IMR-90 (cell line): ENCODE measurements around the gene CREG1. TPM values are rescaled to one million over a fixed set of nuclear protein-coding genes. Genes with fewer than 3 reads are reported as not detected.

Experiments
- ATAC-seq: fragments of 200-7000 bp; cut with Tn5 transposase; 2 replicates; pipeline ENCODE4 v1.9.1; 2020; ENCODE audit warnings: low read depth, mild to moderate bottlenecking, moderate library complexity
- BruUV-seq: library from RNA; stranded (reverse); fragments of 400-500 nt; replicated peaks from 2 replicates; lab custom pipeline; 2021; lab: Mats Ljungman, UMichigan
- CTCF ChIA-PET: fragments of 300-600 bp; formaldehyde crosslinking; extraction: SDS; loops from one replicate; lab custom pipeline; 2021; ENCODE audit warnings: antibody characterized with exemption; lab: Yijun Ruan, JAX
- POLR2A ChIA-PET: fragments of 300-600 bp; sonication (Branson Sonifier 250); formaldehyde crosslinking; loops from one replicate; lab custom pipeline; 2022; ENCODE audit warnings: antibody characterized with exemption; ENCODE audit not compliant: unreplicated experiment; lab: Charles Lee
- DNase-seq: peaks from one replicate; pipeline ENCODE4 v3.0.0; 2013
- H2AFZ ChIP-seq: replicated peaks from 2 replicates; pipeline ENCODE3; 2013; ENCODE audit warnings: low read length, mild to moderate bottlenecking; ENCODE audit not compliant: poor library complexity
- H2AK5ac ChIP-seq: 2 replicates; pipeline ENCODE4 v1.6.1; 2013; ENCODE audit warnings: low read depth, low read length, inconsistent platforms
- H2AK9ac ChIP-seq: replicated peaks from 2 replicates; pipeline ENCODE3; 2013; ENCODE audit warnings: mild to moderate bottlenecking, low read depth, low read length, moderate library complexity; ENCODE audit not compliant: poor library complexity
- H2BK120ac ChIP-seq: 2 replicates; pipeline ENCODE4 v1.6.1; 2013; ENCODE audit warnings: low read depth, low read length, inconsistent platforms
- H2BK15ac ChIP-seq: 3 replicates; pipeline ENCODE4 v1.6.1; 2013; ENCODE audit warnings: low read depth, low read length, inconsistent platforms
- H2BK20ac ChIP-seq: 2 replicates; pipeline ENCODE4 v1.6.1; 2013; ENCODE audit warnings: low read depth, mild to moderate bottlenecking, inconsistent platforms, low read length, moderate library complexity
- H2BK5ac ChIP-seq: 2 replicates; pipeline ENCODE4 v1.6.1; 2013; ENCODE audit warnings: mild to moderate bottlenecking, low read depth, low read length, inconsistent platforms; ENCODE audit not compliant: poor library complexity, severe bottlenecking
- H3K14ac ChIP-seq: replicated peaks from 2 replicates; pipeline ENCODE4 v1.6.1; 2013; ENCODE audit warnings: low read depth, low read length, inconsistent platforms
- H3K18ac ChIP-seq: 2 replicates; pipeline ENCODE4 v1.6.1; 2013; ENCODE audit warnings: low read depth, low read length, control low read depth
- H3K23ac ChIP-seq: 2 replicates; pipeline ENCODE4 v1.6.1; 2013; ENCODE audit warnings: low read depth, low read length, inconsistent platforms
- H3K27ac ChIP-seq: 2 replicates; pipeline ENCODE4 v1.5.1; 2013; ENCODE audit warnings: mild to moderate bottlenecking, control low read depth, low read length; ENCODE audit not compliant: insufficient read depth
- H3K27me3 ChIP-seq: 2 replicates; pipeline ENCODE4 v1.6.1; 2013; ENCODE audit warnings: low read length; ENCODE audit not compliant: control insufficient read depth, insufficient read depth
- H3K36me3 ChIP-seq: 2 replicates; pipeline ENCODE4 v1.6.1; 2013; ENCODE audit warnings: low read length, mixed read lengths; ENCODE audit not compliant: control insufficient read depth, insufficient read depth
- H3K4ac ChIP-seq: 2 replicates; pipeline ENCODE4 v1.6.1; 2013; ENCODE audit warnings: low read depth, low read length, inconsistent platforms
- H3K4me1 ChIP-seq: 2 replicates; pipeline ENCODE4 v1.6.1; 2013; ENCODE audit warnings: low read length, mixed read lengths; ENCODE audit not compliant: control insufficient read depth, insufficient read depth
- H3K4me2 ChIP-seq: 2 replicates; pipeline ENCODE4 v1.6.1; 2013; ENCODE audit warnings: low read depth, mild to moderate bottlenecking, control low read depth, low read length, moderate library complexity
- H3K4me3 ChIP-seq: 2 replicates; pipeline ENCODE4 v1.5.1; 2013; ENCODE audit warnings: low read depth, mild to moderate bottlenecking, control low read depth, low read length, moderate library complexity; ENCODE audit not compliant: insufficient read depth
- H3K56ac ChIP-seq: 2 replicates; pipeline ENCODE4 v1.6.1; 2013; ENCODE audit warnings: low read length, inconsistent platforms; ENCODE audit not compliant: insufficient read depth; ENCODE audit errors: extremely low read depth
- H3K79me1 ChIP-seq, 2 experiments: 2 replicates each; pipeline ENCODE4 v1.6.1; 2013; ENCODE audit warnings: low read length in 2 of 2, inconsistent platforms in 1 of 2, low read depth in 1 of 2
- H3K9ac ChIP-seq: 2 replicates; pipeline ENCODE4 v1.6.1; 2013; ENCODE audit warnings: low read depth, low read length, control low read depth
- H3K9me1 ChIP-seq: 2 replicates; pipeline ENCODE4 v1.6.1; 2013; ENCODE audit warnings: low read length, inconsistent platforms; ENCODE audit not compliant: insufficient read depth
- H3K9me3 ChIP-seq: 2 replicates; pipeline ENCODE4 v1.6.1; 2013; ENCODE audit warnings: low read length; ENCODE audit not compliant: control insufficient read depth, insufficient read depth
- H4K20me1 ChIP-seq: 2 replicates; pipeline ENCODE4 v1.6.1; 2013; ENCODE audit warnings: low read length, inconsistent platforms; ENCODE audit not compliant: insufficient read depth
- H4K5ac ChIP-seq: 2 replicates; pipeline ENCODE4 v1.6.1; 2013; ENCODE audit warnings: mild to moderate bottlenecking, low read depth, low read length, control low read depth
- H4K8ac ChIP-seq, 2 experiments: 2 replicates each; pipeline ENCODE4 v1.6.1; 2013; ENCODE audit warnings: low read depth in 2 of 2, low read length in 2 of 2, control low read depth in 1 of 2, inconsistent platforms in 1 of 2
- H4K91ac ChIP-seq: 2 replicates; pipeline ENCODE4 v1.6.1; 2013; ENCODE audit warnings: low read depth, low read length, inconsistent platforms; ENCODE audit not compliant: insufficient read depth
- BHLHE40 ChIP-seq: fragments of 150-350 bp; IDR thresholded peaks from 2 replicates; pipeline ENCODE4 v1.6.1; 2016; ENCODE audit warnings: mild to moderate bottlenecking, low read depth, low read length
- CEBPB ChIP-seq: IDR thresholded peaks from 2 replicates; pipeline ENCODE4 v1.6.1; 2012; ENCODE audit warnings: low read depth, low read length, improper control_type of control experiment
- CHD1 ChIP-seq: IDR thresholded peaks from 2 replicates; pipeline ENCODE4 v1.6.1; 2012; ENCODE audit warnings: low read depth, low read length, improper control_type of control experiment
- FOS ChIP-seq: fragments of 150-350 bp; IDR thresholded peaks from 2 replicates; pipeline ENCODE4 v1.6.1; 2016; ENCODE audit warnings: low read depth, low read length
- MAFK ChIP-seq: IDR thresholded peaks from 2 replicates; pipeline ENCODE4 v1.6.1; 2012; ENCODE audit warnings: low read depth, low read length, improper control_type of control experiment
- MAZ ChIP-seq: IDR thresholded peaks from 2 replicates; pipeline ENCODE4 v1.6.1; 2012; ENCODE audit warnings: low read depth, mild to moderate bottlenecking, low read length, improper control_type of control experiment, moderate library complexity, borderline replicate concordance
- MXI1 ChIP-seq: IDR thresholded peaks from 2 replicates; pipeline ENCODE4 v1.6.1; 2012; ENCODE audit warnings: low read depth, mild to moderate bottlenecking, low read length, moderate library complexity, borderline replicate concordance
- NFE2L2 ChIP-seq: fragments of 150-350 bp; IDR thresholded peaks from 2 replicates; pipeline ENCODE4 v1.6.1; 2016; ENCODE audit warnings: low read depth, mild to moderate bottlenecking, low read length
- POLR2A ChIP-seq: IDR thresholded peaks from 2 replicates; pipeline ENCODE4 v1.6.1; 2012; ENCODE audit warnings: mild to moderate bottlenecking, low read depth, low read length
- RAD21 ChIP-seq: IDR thresholded peaks from 2 replicates; pipeline ENCODE4 v1.6.1; 2012; ENCODE audit warnings: low read length, improper control_type of control experiment
- RCOR1 ChIP-seq: IDR thresholded peaks from 2 replicates; pipeline ENCODE4 v1.6.1; 2012; ENCODE audit warnings: mild to moderate bottlenecking, low read length, improper control_type of control experiment; ENCODE audit not compliant: insufficient replicate concordance
- RFX5 ChIP-seq: IDR thresholded peaks from 2 replicates; pipeline ENCODE4 v1.8.0; 2012; ENCODE audit warnings: low read depth, mild to moderate bottlenecking, low read length, moderate library complexity
- SMC3 ChIP-seq: fragments of 150-350 bp; IDR thresholded peaks from 2 replicates; pipeline ENCODE4 v1.6.1; 2016; ENCODE audit warnings: low read depth, mild to moderate bottlenecking, antibody characterized with exemption, low read length, moderate library complexity
- WGBS, 2 experiments: methylation state at CpG; one replicate each; pipeline versions ENCODE4 v1.1.5 to v1.1.7; 2013; ENCODE audit warnings: missing lambda C conversion rate in 2 of 2; ENCODE audit not compliant: insufficient read length in 1 of 2; ENCODE audit errors: extremely low coverage in 2 of 2; 5-methylcytosine and 5-hydroxymethylcytosine counted together
- dilution Hi-C: fragments of 300-500 bp; cut with HindIII; formaldehyde crosslinking; loops from one replicate; pipeline ENCODE4 v1.14.3; 2018; ENCODE audit warnings: low sequenced_read_pairs; ENCODE audit not compliant: unreplicated experiment
- in situ Hi-C: fragments of 300-500 bp; cut with MboI; formaldehyde crosslinking; loops from 3 replicates; pipeline ENCODE4 v1.14.3; 2019; ENCODE audit warnings: low sequenced_read_pairs, inconsistent platforms, mixed read lengths
- intact Hi-C: fragments of 100-400 bp; cut with micrococcal nuclease; formaldehyde crosslinking; loops from 2 replicates; pipeline ENCODE4 v1.10.0; 2022
- polyA plus RNA-seq, 3 experiments: library from polyadenylated mRNA; depleted of rRNA; stranded (reverse); fragments of >200 nt; gene quantifications; 2 replicates each; pipeline ENCODE4 v1.2.3, GENCODE V29; 2012; ENCODE audit warnings: low replicate concordance in 1 of 3
- total RNA-seq: library from RNA; depleted of rRNA; stranded (reverse); fragments of >200 nt; gene quantifications from 2 replicates; pipeline ENCODE4 v1.2.3, GENCODE V29; 2012
- TF ChIP-seq, protein P1 (sequence below): conservative IDR thresholded peaks from 2 replicates; pipeline ENCODE4 v1.5.1; 2012; ENCODE audit warnings: mild to moderate bottlenecking, low read depth, low read length, improper control_type of control experiment
- TF ChIP-seq, protein P2 (sequence below): fragments of 150-350 bp; IDR thresholded peaks from 2 replicates; pipeline ENCODE4 v1.6.1; 2016; ENCODE audit warnings: low read depth, mild to moderate bottlenecking, low read length, moderate library complexity, borderline replicate concordance
- TF ChIP-seq, protein P3 (sequence below): fragments of 150-350 bp; IDR thresholded peaks from 2 replicates; pipeline ENCODE4 v1.6.1; 2017; ENCODE audit warnings: mild to moderate bottlenecking, antibody characterized with exemption, low read length, low read depth

The CREG1 gene
- total and polyA plus RNA-seq, 2 of the 4 experiments (the other 2 are of a cell fraction) = 2.9 to 6.4 TPM

DNA sequence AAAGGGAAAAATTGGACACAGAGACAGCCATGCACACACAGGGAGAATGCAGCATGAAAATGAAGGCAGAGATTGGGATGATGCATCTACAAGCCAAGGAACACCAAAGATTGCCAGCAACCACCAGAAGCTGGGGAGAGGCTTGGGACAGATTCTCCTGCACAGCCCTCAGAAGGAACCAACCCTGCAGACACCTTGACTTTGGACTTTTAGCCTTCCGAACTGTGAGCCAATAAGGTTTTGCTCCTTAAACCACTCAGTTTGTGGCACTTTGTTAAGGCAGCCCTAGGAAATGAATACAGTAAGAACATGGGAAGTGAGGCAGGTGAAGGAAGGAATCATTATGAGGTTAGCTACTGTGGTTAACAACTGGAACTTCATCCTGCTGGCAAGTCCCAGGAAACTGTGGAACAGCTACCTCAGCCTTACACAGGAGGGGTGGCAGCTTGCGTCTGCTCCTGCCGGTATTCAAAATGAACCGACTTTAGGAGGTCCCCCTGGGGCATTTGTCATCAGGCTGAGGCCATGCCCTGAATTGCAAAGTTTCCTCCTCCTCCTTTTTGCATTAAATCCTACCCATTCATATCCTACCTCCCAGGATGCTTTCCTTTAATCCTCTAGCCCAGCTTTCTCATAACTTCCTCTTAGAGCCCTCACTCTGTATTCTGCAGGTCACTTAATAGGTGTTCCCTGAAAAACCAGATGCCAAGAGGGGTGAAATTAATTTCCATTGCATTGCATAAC is 50.7 kb downstream of the CREG1 start:
- H2BK120ac ChIP-seq = no peak overlapping the region
- H2BK15ac ChIP-seq = no peak overlapping the region
- in situ Hi-C loops = no loop called here
- intact Hi-C loops = no loop called here
- no peaks in the 10 kb centered on the region for H3K79me1 ChIP-seq
- H3K4ac ChIP-seq = no peak overlapping the region
- H3K18ac ChIP-seq = no peak overlapping the region
- no peak overlapping the region for H3K27ac ChIP-seq
- no peaks in the 10 kb centered on the region for H3K9me3 ChIP-seq
- no peaks in the 10 kb centered on the region for H3K4me1 ChIP-seq
- ATAC-seq (no peak), DNase-seq (no peak)
- H3K14ac ChIP-seq = no peak overlapping the region
- no peak overlapping the region for H3K4me2 ChIP-seq
- no peak overlapping the region for H2AK9ac ChIP-seq
- no peaks in the 10 kb centered on the region for H3K9me1 ChIP-seq
- no peaks in the 10 kb centered on the region for H4K20me1 ChIP-seq
- H3K23ac ChIP-seq = no peak overlapping the region
- TF ChIP-seq, protein P1, sequence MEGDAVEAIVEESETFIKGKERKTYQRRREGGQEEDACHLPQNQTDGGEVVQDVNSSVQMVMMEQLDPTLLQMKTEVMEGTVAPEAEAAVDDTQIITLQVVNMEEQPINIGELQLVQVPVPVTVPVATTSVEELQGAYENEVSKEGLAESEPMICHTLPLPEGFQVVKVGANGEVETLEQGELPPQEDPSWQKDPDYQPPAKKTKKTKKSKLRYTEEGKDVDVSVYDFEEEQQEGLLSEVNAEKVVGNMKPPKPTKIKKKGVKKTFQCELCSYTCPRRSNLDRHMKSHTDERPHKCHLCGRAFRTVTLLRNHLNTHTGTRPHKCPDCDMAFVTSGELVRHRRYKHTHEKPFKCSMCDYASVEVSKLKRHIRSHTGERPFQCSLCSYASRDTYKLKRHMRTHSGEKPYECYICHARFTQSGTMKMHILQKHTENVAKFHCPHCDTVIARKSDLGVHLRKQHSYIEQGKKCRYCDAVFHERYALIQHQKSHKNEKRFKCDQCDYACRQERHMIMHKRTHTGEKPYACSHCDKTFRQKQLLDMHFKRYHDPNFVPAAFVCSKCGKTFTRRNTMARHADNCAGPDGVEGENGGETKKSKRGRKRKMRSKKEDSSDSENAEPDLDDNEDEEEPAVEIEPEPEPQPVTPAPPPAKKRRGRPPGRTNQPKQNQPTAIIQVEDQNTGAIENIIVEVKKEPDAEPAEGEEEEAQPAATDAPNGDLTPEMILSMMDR = no peak
- TF ChIP-seq BHLHE40 = no peak
- no peak for TF ChIP-seq SMC3
- TF ChIP-seq, protein P2, sequence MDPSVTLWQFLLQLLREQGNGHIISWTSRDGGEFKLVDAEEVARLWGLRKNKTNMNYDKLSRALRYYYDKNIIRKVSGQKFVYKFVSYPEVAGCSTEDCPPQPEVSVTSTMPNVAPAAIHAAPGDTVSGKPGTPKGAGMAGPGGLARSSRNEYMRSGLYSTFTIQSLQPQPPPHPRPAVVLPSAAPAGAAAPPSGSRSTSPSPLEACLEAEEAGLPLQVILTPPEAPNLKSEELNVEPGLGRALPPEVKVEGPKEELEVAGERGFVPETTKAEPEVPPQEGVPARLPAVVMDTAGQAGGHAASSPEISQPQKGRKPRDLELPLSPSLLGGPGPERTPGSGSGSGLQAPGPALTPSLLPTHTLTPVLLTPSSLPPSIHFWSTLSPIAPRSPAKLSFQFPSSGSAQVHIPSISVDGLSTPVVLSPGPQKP = no peak
- TF ChIP-seq CHD1 = no peak
- no peak for TF ChIP-seq MXI1
- no peak for TF ChIP-seq RAD21
- TF ChIP-seq RCOR1 = no peak
- TF ChIP-seq POLR2A = no peak
- no peak for TF ChIP-seq FOS
- TF ChIP-seq MAZ = no peak
- TF ChIP-seq NFE2L2 = no peak
- TF ChIP-seq, protein P3, sequence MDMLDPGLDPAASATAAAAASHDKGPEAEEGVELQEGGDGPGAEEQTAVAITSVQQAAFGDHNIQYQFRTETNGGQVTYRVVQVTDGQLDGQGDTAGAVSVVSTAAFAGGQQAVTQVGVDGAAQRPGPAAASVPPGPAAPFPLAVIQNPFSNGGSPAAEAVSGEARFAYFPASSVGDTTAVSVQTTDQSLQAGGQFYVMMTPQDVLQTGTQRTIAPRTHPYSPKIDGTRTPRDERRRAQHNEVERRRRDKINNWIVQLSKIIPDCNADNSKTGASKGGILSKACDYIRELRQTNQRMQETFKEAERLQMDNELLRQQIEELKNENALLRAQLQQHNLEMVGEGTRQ = no peak
- TF ChIP-seq MAFK = no peak
- no peak for TF ChIP-seq CEBPB
- TF ChIP-seq RFX5 = no peak
- peaks cover 27% of the 10 kb centered on the region for H3K27me3 ChIP-seq
- POLR2A ChIA-PET = no interaction called here
- H4K5ac ChIP-seq = no peak overlapping the region
- H2BK5ac ChIP-seq = no peak overlapping the region
- no peak overlapping the region for H3K9ac ChIP-seq
- no TSS peak for BruUV-seq
- H2AK5ac ChIP-seq = no peak overlapping the region
- no peak overlapping the region for H3K4me3 ChIP-seq
- CTCF ChIA-PET = no interaction called here
- H4K91ac ChIP-seq = no peak overlapping the region
- no peak overlapping the region for H3K56ac ChIP-seq
- dilution Hi-C loops = no loop called here
- no CpG with 5 or more reads among the region's 4 CpGs for WGBS, 2 experiments
- no peaks in the 10 kb centered on the region for H3K36me3 ChIP-seq
- H4K8ac ChIP-seq = no peak overlapping the region
- no peak overlapping the region for H2BK20ac ChIP-seq
- H2AFZ ChIP-seq = no peak overlapping the region
